H1 (cell line): Measurements from ENCODE around the gene POU6F2. TPM values are rescaled to one million over a fixed set of nuclear protein-coding genes. Genes with fewer than 3 reads are reported as not detected.

Experiments
- CTCF ChIA-PET: fragments of 300-600 bp; sonication (Branson Sonifier 250); formaldehyde crosslinking; loops from one replicate; lab custom pipeline; 2021; ENCODE audit not compliant: partially characterized antibody; lab: Charles Lee
- POLR2A ChIA-PET: fragments of 300-600 bp; sonication (Branson Sonifier 250); formaldehyde crosslinking; loops from one replicate; lab custom pipeline; 2021; ENCODE audit warnings: inconsistent platforms; ENCODE audit not compliant: partially characterized antibody; lab: Charles Lee
- DNase-seq, 2 experiments: peaks; one replicate each; pipeline versions ENCODE4 v3.0.0 to v3.0.0-alpha.2; 2010 to 2022; ENCODE audit warnings: low spot score in 2 of 2, low read depth in 1 of 2, mixed read lengths in 1 of 2
- FAIRE-seq: peaks from 2 replicates; lab custom pipeline; 2011; peaks lifted over from hg19 to GRCh38; lab: Jason Lieb, UNC
- H2AFZ ChIP-seq: 2 replicates; pipeline ENCODE4 v1.8.1; 2012; ENCODE audit warnings: low read length, inconsistent platforms
- H2AK5ac ChIP-seq: 2 replicates; pipeline ENCODE4 v1.6.1; 2013; ENCODE audit warnings: low read depth, low read length
- H2BK120ac ChIP-seq: replicated peaks from 2 replicates; pipeline ENCODE3; 2013; ENCODE audit warnings: low read depth, low read length, inconsistent platforms
- H2BK12ac ChIP-seq: 2 replicates; pipeline ENCODE4 v1.6.1; 2013; ENCODE audit warnings: low read depth, low read length
- H2BK15ac ChIP-seq: 2 replicates; pipeline ENCODE4 v1.6.1; 2013; ENCODE audit warnings: low read length
- H2BK20ac ChIP-seq: 2 replicates; pipeline ENCODE4 v1.6.1; 2013; ENCODE audit warnings: low read length
- H2BK5ac ChIP-seq: 2 replicates; pipeline ENCODE4 v1.6.1; 2013; ENCODE audit warnings: low read depth, low read length
- H3K14ac ChIP-seq: 2 replicates; pipeline ENCODE4 v1.6.1; 2013; ENCODE audit warnings: inconsistent platforms; ENCODE audit not compliant: insufficient read length
- H3K18ac ChIP-seq: 2 replicates; pipeline ENCODE4 v1.6.1; 2013; ENCODE audit warnings: low read length; ENCODE audit errors: extremely low read depth
- H3K23ac ChIP-seq: 2 replicates; pipeline ENCODE4 v1.6.1; 2013; ENCODE audit warnings: inconsistent platforms; ENCODE audit not compliant: insufficient read length
- H3K23me2 ChIP-seq: 2 replicates; pipeline ENCODE4 v1.6.1; 2013; ENCODE audit warnings: low read depth, low read length
- H3K27ac ChIP-seq: 2 replicates; pipeline ENCODE4 v1.6.1; 2011; ENCODE audit warnings: low read depth, low read length, inconsistent platforms
- H3K27me3 ChIP-seq, 4 experiments: replicated peaks in 1 of 4; 1 replicate in 1 of 4; 2 replicates in 3 of 4; pipeline versions ENCODE4 v1.6.1 to v1.8.1; 2011 to 2013; ENCODE audit warnings: low read length in 3 of 4, mild to moderate bottlenecking in 3 of 4, inconsistent platforms in 2 of 4, mixed read lengths in 2 of 4, moderate library complexity in 1 of 4; ENCODE audit not compliant: control insufficient read depth in 3 of 4, insufficient read depth in 3 of 4; ENCODE audit errors: extremely low read depth in 1 of 4
- H3K36me3 ChIP-seq, 4 experiments: 2 replicates each; pipeline versions ENCODE4 v1.6.1 to v1.8.1; 2011 to 2013; ENCODE audit warnings: mild to moderate bottlenecking in 4 of 4, low read length in 3 of 4, moderate library complexity in 2 of 4, control low read depth in 1 of 4, inconsistent platforms in 1 of 4; ENCODE audit not compliant: insufficient read depth in 4 of 4, control insufficient read depth in 2 of 4
- H3K4ac ChIP-seq: replicated peaks from 2 replicates; pipeline ENCODE3; 2013; ENCODE audit warnings: low read length, low read depth, mixed read lengths, inconsistent platforms; ENCODE audit not compliant: insufficient read length
- H3K4me1 ChIP-seq, 4 experiments: replicated peaks in 1 of 4; 1 replicate in 1 of 4; 2 replicates in 3 of 4; pipeline versions ENCODE4 v1.6.1 to v1.8.1; 2011 to 2013; ENCODE audit warnings: low read length in 3 of 4, inconsistent platforms in 2 of 4, mixed read lengths in 1 of 4; ENCODE audit not compliant: insufficient read depth in 4 of 4, control insufficient read depth in 3 of 4
- H3K4me2 ChIP-seq, 2 experiments: 2 replicates each; pipeline versions ENCODE4 v1.6.1 to v1.8.1; 2011 to 2013; ENCODE audit warnings: low read depth in 2 of 2, low read length in 2 of 2, control low read depth in 1 of 2, inconsistent platforms in 1 of 2, mild to moderate bottlenecking in 1 of 2; ENCODE audit not compliant: insufficient read depth in 1 of 2
- H3K4me3 ChIP-seq, 4 experiments: fragments of 200-600, 300-600 bp in 1 of 4; sonication (generic), shearing (Covaris generic), sonication (Bioruptor Twin) in 1 of 4; 2 replicates each; pipeline versions ENCODE4 v1.5.1 to v1.8.1; 2011 to 2016; ENCODE audit warnings: low read length in 4 of 4, low read depth in 3 of 4, control low read depth in 2 of 4, inconsistent platforms in 2 of 4, mild to moderate bottlenecking in 2 of 4, mixed read lengths in 1 of 4, moderate library complexity in 1 of 4; ENCODE audit not compliant: insufficient read depth in 2 of 4; ENCODE audit errors: extremely low read depth in 1 of 4
- H3K56ac ChIP-seq: replicated peaks from 2 replicates; pipeline ENCODE3; 2013; ENCODE audit warnings: low read depth, mild to moderate bottlenecking, mixed read lengths, low read length, inconsistent platforms; ENCODE audit not compliant: insufficient read length
- H3K79me1 ChIP-seq: 2 replicates; pipeline ENCODE4 v1.6.1; 2013; ENCODE audit warnings: low read depth, low read length, control low read depth
- H3K79me2 ChIP-seq, 2 experiments: 2 replicates each; pipeline versions ENCODE4 v1.6.1 to v1.8.1; 2012 to 2013; ENCODE audit warnings: low read length in 2 of 2, mild to moderate bottlenecking in 2 of 2, inconsistent platforms in 1 of 2; ENCODE audit not compliant: insufficient read depth in 2 of 2, control insufficient read depth in 1 of 2
- H3K9ac ChIP-seq, 4 experiments: replicated peaks in 1 of 4; 1 replicate in 1 of 4; 2 replicates in 3 of 4; pipeline versions ENCODE4 v1.6.1 to v1.8.1; 2011 to 2013; ENCODE audit warnings: low read depth in 3 of 4, low read length in 3 of 4, control low read depth in 2 of 4, mild to moderate bottlenecking in 2 of 4, moderate library complexity in 2 of 4, inconsistent platforms in 1 of 4; ENCODE audit errors: extremely low read depth in 1 of 4
- H3K9me3 ChIP-seq, 2 experiments: 2 replicates each; pipeline versions ENCODE4 v1.6.1 to v1.8.1; 2012 to 2013; ENCODE audit warnings: mild to moderate bottlenecking in 2 of 2, moderate library complexity in 2 of 2, control low read depth in 1 of 2, inconsistent platforms in 1 of 2, low read depth in 1 of 2, low read length in 1 of 2, mixed read lengths in 1 of 2; ENCODE audit not compliant: insufficient read depth in 2 of 2
- H4K20me1 ChIP-seq, 2 experiments: replicated peaks in 1 of 2; 2 replicates each; pipeline versions ENCODE3 to v1.8.1; 2011 to 2013; ENCODE audit warnings: inconsistent platforms in 2 of 2, low read length in 2 of 2, mild to moderate bottlenecking in 1 of 2; ENCODE audit not compliant: insufficient read depth in 2 of 2, control insufficient read depth in 1 of 2
- H4K5ac ChIP-seq: 2 replicates; pipeline ENCODE4 v1.6.1; 2013; ENCODE audit warnings: low read length, low read depth, mixed read lengths, inconsistent platforms; ENCODE audit not compliant: insufficient read length
- H4K8ac ChIP-seq: 2 replicates; pipeline ENCODE4 v1.8.0; 2013; ENCODE audit warnings: mild to moderate bottlenecking, moderate library complexity, low read length, inconsistent platforms; ENCODE audit not compliant: insufficient read depth; ENCODE audit errors: extremely low read depth
- H4K91ac ChIP-seq: replicated peaks from 2 replicates; pipeline ENCODE3; 2013; ENCODE audit warnings: low read length, mixed read lengths, inconsistent platforms; ENCODE audit not compliant: insufficient read length
- BRCA1 ChIP-seq: IDR thresholded peaks from 2 replicates; pipeline ENCODE4 v1.6.1; 2012; ENCODE audit warnings: low read depth, low read length, improper control_type of control experiment
- CREB1 ChIP-seq: IDR thresholded peaks from 2 replicates; pipeline ENCODE4 v1.6.1; 2012; ENCODE audit warnings: inconsistent platforms
- FOSL1 ChIP-seq: IDR thresholded peaks from 2 replicates; pipeline ENCODE4 v1.6.1; 2011; ENCODE audit warnings: mild to moderate bottlenecking, low read depth, low read length, moderate library complexity; ENCODE audit not compliant: insufficient read depth
- KDM1A ChIP-seq: fragments of 200-600, 300-600 bp; sonication (generic); IDR thresholded peaks from 2 replicates; pipeline ENCODE4 v1.7.1; 2016; ENCODE audit warnings: mild to moderate bottlenecking, low read length, borderline replicate concordance
- PHF8 ChIP-seq: fragments of 200-600 bp; sonication (generic); conservative IDR thresholded peaks from 2 replicates; pipeline ENCODE4 v1.7.1; 2012; ENCODE audit warnings: low read depth, mild to moderate bottlenecking, inconsistent platforms, low read length, moderate library complexity
- RXRA ChIP-seq: IDR thresholded peaks from 2 replicates; pipeline ENCODE4 v1.6.1; 2011; ENCODE audit warnings: low read depth, mild to moderate bottlenecking, low read length, moderate library complexity; ENCODE audit not compliant: insufficient read depth
- SIRT6 ChIP-seq: IDR thresholded peaks from one replicate; pipeline ENCODE4 v1.7.1; 2012; ENCODE audit warnings: low read length, inconsistent platforms
- WGBS, 2 experiments: shearing (Covaris generic) in 1 of 2; methylation state at CpG; one replicate each; pipeline versions ENCODE4 v1.1.6 to v1.1.7; 2013 to 2015; ENCODE audit warnings: low lambda C conversion rate in 2 of 2, mixed read lengths in 2 of 2, inconsistent platforms in 1 of 2, low coverage in 1 of 2, missing lambda C conversion rate in 1 of 2; ENCODE audit not compliant: insufficient replicate concordance in 2 of 2, insufficient coverage in 1 of 2, insufficient read length in 1 of 2; ENCODE audit errors: extremely low coverage in 1 of 2, missing lambda C conversion rate in 1 of 2; 5-methylcytosine and 5-hydroxymethylcytosine counted together
- polyA plus RNA-seq, 7 experiments: library from polyadenylated mRNA; depleted of rRNA in 3 of 7; stranded (reverse) in 5 of 7; unstranded in 2 of 7; fragments of >200 nt in 5 of 7; fragments of 200-250 nt in 2 of 7; gene quantifications; 1 replicate in 5 of 7; 2 replicates in 1 of 7; 4 replicates in 1 of 7; pipeline versions ENCODE4 v1.2.1 to v1.2.3, GENCODE V29; 2011 to 2013; ENCODE audit warnings: missing spikeins in 2 of 7, mixed read lengths in 2 of 7
- total RNA-seq: library from RNA; stranded (reverse); fragmentation: NEBNext Ultra II Directional; extraction: Animal tissue kit (Norgen Biotek cat#: 25700); gene quantifications from 2 replicates; pipeline ENCODE4 v1.2.1, GENCODE V29; 2021
- TF ChIP-seq, protein P1 (sequence below): IDR thresholded peaks from 2 replicates; pipeline ENCODE4 v1.6.1; 2012; ENCODE audit warnings: low read length, inconsistent platforms

POU6F2 gene
- total and polyA plus RNA-seq, 2 of the 8 experiments (the other 6 are each of a cell fraction or from before 2014, with no cell fraction given): 1.1 to 2.0 TPM

DNA sequence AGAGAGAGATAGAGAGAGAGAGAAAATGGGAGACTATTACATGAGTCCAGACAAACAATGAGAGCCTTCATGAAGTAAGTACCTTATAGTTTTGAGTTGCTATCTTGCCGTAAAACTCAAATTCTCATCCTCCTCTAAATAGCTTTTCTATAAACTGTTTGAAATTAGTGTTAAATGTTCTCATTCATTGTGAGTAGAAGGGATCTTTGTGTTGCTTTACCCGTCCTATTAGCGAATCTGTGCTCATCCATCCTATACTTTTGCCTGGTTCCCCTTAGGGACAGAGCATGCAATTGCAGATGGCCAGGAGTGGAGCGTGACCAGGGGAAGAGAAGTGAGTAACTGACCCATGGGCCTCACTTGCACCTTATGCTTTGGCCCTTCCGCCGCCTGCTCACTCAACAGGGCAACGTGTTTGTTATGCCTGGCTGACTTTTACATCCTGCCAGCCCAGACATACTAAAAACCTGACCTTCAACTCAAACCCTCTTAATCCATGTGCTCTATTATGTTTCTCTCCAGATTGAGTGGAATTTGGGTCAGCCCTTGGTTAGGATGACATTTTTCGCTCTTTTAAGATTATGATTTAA lies 344.3 kb downstream of the POU6F2 start:
- FAIRE-seq: no peak
- Histone ChIP-seq H3K18ac (no peak overlapping the region), H2BK15ac (no peak overlapping the region), H3K14ac (no peak overlapping the region), H3K4me2 (no peak overlapping the region), H4K5ac (no peak overlapping the region), H2AK5ac (no peak overlapping the region), H4K91ac (no peak overlapping the region), H4K20me1 (no peaks in the 10 kb centered on the region), H2BK5ac (no peak overlapping the region), H3K27ac (no peak overlapping the region), H3K4ac (no peak overlapping the region), H2AFZ (no peak overlapping the region), H3K23ac (no peak overlapping the region), H3K4me3 (no peak overlapping the region), H3K27me3 (no peaks in the 10 kb centered on the region), H2BK12ac (no peak overlapping the region), H2BK120ac (no peak overlapping the region), H3K56ac (no peak overlapping the region), H4K8ac (no peak overlapping the region), H3K9ac (no peak overlapping the region), H3K9me3 (peaks cover 4 to 6% of the 10 kb centered on the region in 2 experiments), H3K23me2 (no peaks in the 10 kb centered on the region), H3K79me1 (no peaks in the 10 kb centered on the region), H3K36me3 (0 out of 8 replicates have a peak, but pooled peaks cover 0 to 5% (median 0%) of the 10 kb centered on the region in 4 experiments), H2BK20ac (no peak overlapping the region), H3K79me2 (no peaks in the 10 kb centered on the region), H3K4me1 (peaks cover 0 to 3% (median 0%) of the 10 kb centered on the region in 4 experiments; a peak in 2 of 7 replicates)
- no peak for DNase-seq
- ChIA-PET CTCF (interaction anchor here (0.6 to 1.7 kb wide), 2 partner anchors 35 to 36 kb away, joined by 3 read pairs; no protein-coding TSS in a partner anchor), POLR2A (no interaction called here)
- 82% methylated on average over 8 of the region's 8 CpGs; no CpG with 5 or more reads in 1 of the 2 experiments for WGBS, 2 experiments
- TF ChIP-seq FOSL1 (no peak), BRCA1 (no peak), CREB1 (no peak), PHF8 (no peak), RXRA (no peak), KDM1A (no peak), SIRT6 (no peak)
- TF ChIP-seq, protein P1, sequence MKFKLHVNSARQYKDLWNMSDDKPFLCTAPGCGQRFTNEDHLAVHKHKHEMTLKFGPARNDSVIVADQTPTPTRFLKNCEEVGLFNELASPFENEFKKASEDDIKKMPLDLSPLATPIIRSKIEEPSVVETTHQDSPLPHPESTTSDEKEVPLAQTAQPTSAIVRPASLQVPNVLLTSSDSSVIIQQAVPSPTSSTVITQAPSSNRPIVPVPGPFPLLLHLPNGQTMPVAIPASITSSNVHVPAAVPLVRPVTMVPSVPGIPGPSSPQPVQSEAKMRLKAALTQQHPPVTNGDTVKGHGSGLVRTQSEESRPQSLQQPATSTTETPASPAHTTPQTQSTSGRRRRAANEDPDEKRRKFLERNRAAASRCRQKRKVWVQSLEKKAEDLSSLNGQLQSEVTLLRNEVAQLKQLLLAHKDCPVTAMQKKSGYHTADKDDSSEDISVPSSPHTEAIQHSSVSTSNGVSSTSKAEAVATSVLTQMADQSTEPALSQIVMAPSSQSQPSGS: no peak
